Tibial artery (tissue), 4 donors: ENCODE results near the gene CCDC80.

Experiments
- DNase-seq, 2 donors: peaks; one replicate each; pipeline ENCODE4 v3.0.0-alpha.2; 2019
- H3K27ac ChIP-seq, 2 donors: fragments of 200-600 bp; sonication (generic) in 1 of 2; 1 replicate in 1 of 2; 2 replicates in 1 of 2; pipeline ENCODE4 v1.5.1; 2018 to 2019; ENCODE audit warnings: mild to moderate bottlenecking in 1 of 2
- H3K27me3 ChIP-seq, 2 donors: fragments of 200-600 bp; sonication (generic) in 1 of 2; one replicate each; pipeline versions ENCODE4 v1.5.1 to v1.6.0; 2016 to 2019
- H3K36me3 ChIP-seq, 3 donors: fragments of 200-600 bp; sonication (generic) in 2 of 3; one replicate each; pipeline ENCODE4 v1.5.1; 2016 to 2019; ENCODE audit warnings: mild to moderate bottlenecking in 2 of 3
- H3K4me1 ChIP-seq, 4 donors: fragments of 200-600 bp; sonication (generic) in 2 of 4; 1 replicate in 3 of 4; 2 replicates in 1 of 4; pipeline ENCODE4 v1.5.1; 2016 to 2019
- H3K4me3 ChIP-seq, 2 donors: fragments of 200-600 bp; sonication (generic) in 1 of 2; 1 replicate in 1 of 2; 2 replicates in 1 of 2; pipeline ENCODE4 v1.5.1; 2018 to 2019; ENCODE audit warnings: mild to moderate bottlenecking in 2 of 2
- H3K9me3 ChIP-seq, 3 donors: fragments of 200-600 bp; sonication (generic) in 1 of 3; one replicate each; pipeline ENCODE4 v1.5.1; 2016 to 2019
- intact Hi-C: fragments of 100-400 bp; cut with DNase I; formaldehyde crosslinking; loops from one replicate; pipeline ENCODE4 v1.15.0; 2023; ENCODE audit warnings: low total_unique reads
- TF ChIP-seq, protein P1 (sequence below), 2 experiments: fragments of 200-600 bp in 1 of 2; fragments of 450-650 bp in 1 of 2; IDR thresholded peaks; one replicate each; pipeline ENCODE4 v1.5.1; 2017 to 2019; ENCODE audit warnings: antibody characterized with exemption in 2 of 2, mild to moderate bottlenecking in 1 of 2, moderate library complexity in 1 of 2

The CCDC80 gene

DNA sequence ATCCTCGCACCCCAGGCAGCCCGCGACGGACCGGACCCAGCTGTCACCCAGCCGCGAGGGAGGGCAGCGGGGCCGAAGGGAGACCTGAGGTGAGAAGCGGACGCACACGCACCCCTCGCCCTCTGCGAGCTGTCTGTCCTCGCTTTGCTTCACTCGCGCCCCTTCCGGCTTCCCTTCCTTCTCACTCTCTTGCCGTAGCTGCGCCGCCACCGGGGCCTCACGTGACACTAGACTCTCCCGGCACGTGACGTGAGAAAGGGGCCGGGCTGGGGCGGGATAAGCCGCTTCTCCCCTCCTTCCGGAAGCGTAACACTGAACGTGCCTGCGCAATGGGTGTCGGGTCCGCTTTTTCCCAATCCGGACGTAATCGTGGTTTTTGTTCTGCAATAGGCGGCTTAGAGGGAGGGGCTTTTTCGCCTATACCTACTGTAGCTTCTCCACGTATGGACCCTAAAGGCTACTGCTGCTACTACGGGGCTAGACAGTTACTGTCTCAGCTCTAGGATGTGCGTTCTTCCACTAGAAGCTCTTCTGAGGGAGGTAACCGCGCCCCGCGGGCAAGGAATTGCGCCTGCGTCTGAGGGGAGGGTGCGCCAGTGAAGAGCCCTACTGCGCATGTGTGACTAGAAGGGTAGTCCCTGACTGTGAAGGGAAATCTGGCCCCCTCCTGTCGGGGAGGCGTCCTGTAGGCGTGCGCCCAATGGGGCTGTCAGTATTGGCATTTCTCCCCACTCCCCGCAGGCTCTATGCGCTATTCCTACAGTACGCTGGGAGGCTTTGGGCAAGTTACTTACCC is 79.0 kb downstream of the CCDC80 start, which contains the start of the genes ATG3 and SLC35A5:
ATG3 (minus strand) TSS at position 229 of the 796 bp plus-strand sequence. CDS start 434 bp downstream, outside the sequence.
SLC35A5 (plus strand) TSS at position 312 of the 796 bp plus-strand sequence. CDS start 1,359 bp downstream, outside the sequence.
- Histone ChIP-seq H3K4me1 (peaks cover 0 to 50% (median 19%) of the 10 kb centered on the region in 4 donors), H3K36me3 (peaks cover 4 to 12% (median 7%) of the 10 kb centered on the region in 3 donors), H3K9me3 (no peaks in the 10 kb centered on the region), H3K27me3 (no peaks in the 10 kb centered on the region), H3K27ac (peak within 1 kb of the TSS; percentile 90 to 93), H3K4me3 (peak within 1 kb of the TSS; percentile 70 to 89)
- intact Hi-C loops = no loop called here
- TF ChIP-seq, protein P1, sequence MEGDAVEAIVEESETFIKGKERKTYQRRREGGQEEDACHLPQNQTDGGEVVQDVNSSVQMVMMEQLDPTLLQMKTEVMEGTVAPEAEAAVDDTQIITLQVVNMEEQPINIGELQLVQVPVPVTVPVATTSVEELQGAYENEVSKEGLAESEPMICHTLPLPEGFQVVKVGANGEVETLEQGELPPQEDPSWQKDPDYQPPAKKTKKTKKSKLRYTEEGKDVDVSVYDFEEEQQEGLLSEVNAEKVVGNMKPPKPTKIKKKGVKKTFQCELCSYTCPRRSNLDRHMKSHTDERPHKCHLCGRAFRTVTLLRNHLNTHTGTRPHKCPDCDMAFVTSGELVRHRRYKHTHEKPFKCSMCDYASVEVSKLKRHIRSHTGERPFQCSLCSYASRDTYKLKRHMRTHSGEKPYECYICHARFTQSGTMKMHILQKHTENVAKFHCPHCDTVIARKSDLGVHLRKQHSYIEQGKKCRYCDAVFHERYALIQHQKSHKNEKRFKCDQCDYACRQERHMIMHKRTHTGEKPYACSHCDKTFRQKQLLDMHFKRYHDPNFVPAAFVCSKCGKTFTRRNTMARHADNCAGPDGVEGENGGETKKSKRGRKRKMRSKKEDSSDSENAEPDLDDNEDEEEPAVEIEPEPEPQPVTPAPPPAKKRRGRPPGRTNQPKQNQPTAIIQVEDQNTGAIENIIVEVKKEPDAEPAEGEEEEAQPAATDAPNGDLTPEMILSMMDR (IDR thresholded peaks at IDR 0.05) = no peak
- peak; percentile 98 to 99 for DNase-seq

DNA sequence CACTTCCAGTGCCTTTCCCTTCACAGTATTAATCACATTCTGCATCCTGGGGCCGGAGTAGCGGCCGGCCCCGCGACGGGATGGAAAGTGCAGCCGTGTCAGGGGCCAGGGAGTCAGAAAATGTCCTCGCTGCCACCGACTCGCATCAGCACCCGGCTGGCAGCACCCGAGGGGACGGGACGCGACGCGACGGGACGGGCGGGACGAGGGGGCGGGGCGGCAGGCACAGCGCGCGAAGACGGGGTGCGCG is 79.5 kb downstream of the CCDC80 start:
- Histone ChIP-seq H3K27ac (peak overlapping the region; percentile 90 to 93), H3K27me3 (no peaks in the 10 kb centered on the region), H3K9me3 (no peaks in the 10 kb centered on the region), H3K4me3 (peak overlapping the region; percentile 70 to 89), H3K36me3 (peaks cover 2 to 7% (median 4%) of the 10 kb centered on the region in 3 donors), H3K4me1 (peaks cover 0 to 50% (median 19%) of the 10 kb centered on the region in 4 donors)
- TF ChIP-seq, protein P1 (IDR thresholded peaks at IDR 0.05) = no peak
- no peak for DNase-seq
- intact Hi-C loops = no loop called here

DNA sequence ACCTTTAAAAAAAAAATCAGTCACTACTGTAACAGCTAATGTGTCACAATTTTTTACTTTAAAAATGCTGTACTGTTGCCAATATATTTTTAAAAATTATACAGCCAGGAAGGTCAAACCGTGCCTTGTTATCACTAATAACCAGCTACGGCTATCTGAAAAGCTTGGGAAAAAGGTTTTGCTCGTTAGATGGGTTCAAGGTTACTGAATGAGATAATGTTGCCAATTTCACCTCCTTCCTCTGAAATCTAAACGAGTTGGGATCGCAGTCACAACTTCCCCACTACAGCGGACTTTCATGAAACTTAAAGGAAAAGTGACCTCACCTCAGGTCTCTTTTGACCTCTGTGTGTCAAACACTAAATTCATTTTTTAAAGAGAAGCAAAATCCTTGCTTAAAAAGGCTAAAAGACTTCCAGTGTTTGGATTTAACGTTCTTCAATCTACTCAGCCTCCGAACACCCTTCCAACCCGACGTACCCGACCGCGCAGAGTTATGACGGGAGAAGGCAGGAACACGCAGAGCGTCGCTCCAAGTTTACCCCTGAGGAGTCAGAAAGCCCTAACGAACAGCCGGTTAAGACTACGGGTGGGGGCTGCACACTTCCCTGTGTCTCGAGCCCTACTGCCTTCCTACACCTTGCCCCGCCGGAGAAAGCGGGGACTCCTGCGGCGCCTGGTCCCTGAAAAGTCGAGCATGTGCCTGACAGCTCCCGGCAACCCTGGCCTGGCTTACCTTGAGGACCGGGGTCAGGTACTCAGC is 80.0 kb downstream of the CCDC80 start:
- TF ChIP-seq, protein P1 (IDR thresholded peaks at IDR 0.05) = no peak
- H3K4me3 ChIP-seq = peak overlapping the region; percentile 70 to 89
- intact Hi-C loops = no loop called here
- peak; percentile 73 to 82 for DNase-seq
- peak overlapping the region; percentile 90 to 93 for H3K27ac ChIP-seq
- H3K9me3 ChIP-seq = no peaks in the 10 kb centered on the region
- peaks cover 0 to 6% (median 4%) of the 10 kb centered on the region in 3 donors for H3K36me3 ChIP-seq
- H3K27me3 ChIP-seq = no peaks in the 10 kb centered on the region
- peaks cover 0 to 50% (median 19%) of the 10 kb centered on the region in 4 donors for H3K4me1 ChIP-seq

DNA sequence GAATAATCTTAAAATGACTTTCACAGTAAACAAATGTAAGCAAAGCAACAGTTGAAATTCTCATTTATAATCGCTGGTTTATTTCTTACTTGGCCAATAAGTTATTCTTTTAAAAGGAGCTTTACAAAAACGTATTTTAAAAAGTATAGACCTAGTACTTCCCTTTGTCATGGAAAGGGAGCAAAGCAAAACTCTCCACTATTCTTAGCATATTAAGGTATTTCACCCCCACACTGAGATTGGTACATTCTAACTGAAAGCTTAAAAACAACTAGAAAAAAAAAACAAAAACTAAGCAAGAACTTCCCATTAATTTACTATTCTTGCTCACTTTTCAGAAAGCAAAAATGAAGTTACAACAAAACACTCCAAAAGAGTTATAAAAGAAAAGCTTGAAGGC is 80.6 kb downstream of the CCDC80 start:
- peak overlapping the region; percentile 90 to 93 for H3K27ac ChIP-seq
- H3K9me3 ChIP-seq = no peaks in the 10 kb centered on the region
- no peaks in the 10 kb centered on the region for H3K27me3 ChIP-seq
- DNase-seq = no peak
- H3K4me3 ChIP-seq = peak overlapping the region; percentile 70 to 89
- H3K36me3 ChIP-seq = peaks cover 0 to 6% (median 4%) of the 10 kb centered on the region in 3 donors
- peaks cover 0 to 56% (median 19%) of the 10 kb centered on the region in 4 donors for H3K4me1 ChIP-seq
- TF ChIP-seq, protein P1 (IDR thresholded peaks at IDR 0.05) = no peak
- intact Hi-C loops = no loop called here

- TF ChIP-seq, protein P1 (IDR thresholded peaks at IDR 0.05) = no peak
- intact Hi-C loops = no loop called here
- H3K4me1 ChIP-seq = peaks cover 0 to 46% (median 11%) of the 10 kb centered on the region in 4 donors
- H3K9me3 ChIP-seq = no peaks in the 10 kb centered on the region
- no peak overlapping the region for H3K27ac ChIP-seq
- DNase-seq = no peak
- H3K36me3 ChIP-seq = peaks cover 0 to 6% (median 4%) of the 10 kb centered on the region in 3 donors
- no peaks in the 10 kb centered on the region for H3K27me3 ChIP-seq
- no peak overlapping the region for H3K4me3 ChIP-seq
Measured at GRCh38 chr3:112557976-112558375, 83.0 kb downstream of the CCDC80 start.
